Measurements from ENCODE around the gene LDLRAD4.

DNA sequence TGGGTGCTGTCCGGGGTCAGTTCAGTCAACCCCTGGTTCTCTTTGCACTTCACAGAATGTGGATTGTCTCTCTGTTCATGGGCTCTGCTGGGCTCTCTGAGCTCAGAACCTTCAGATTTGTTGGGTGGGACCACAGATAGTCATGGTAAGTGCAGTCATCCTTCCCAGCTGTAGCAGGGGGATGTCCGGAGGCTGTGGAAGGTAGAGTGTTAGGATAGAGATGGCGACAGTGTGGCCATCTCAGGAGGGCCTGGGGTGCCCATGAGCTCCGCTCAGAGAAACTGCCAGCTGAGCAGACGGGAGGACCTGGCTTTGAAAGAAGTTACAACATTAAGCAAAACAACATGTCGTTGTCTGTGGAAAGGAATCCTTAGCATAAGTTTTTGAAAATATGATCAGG, 358.0 kb downstream of the LDLRAD4 start:
- TF ChIP-seq POLR2AphosphoS5 (IDR thresholded peaks at IDR 0.05) (no peak), POLR2A (IDR thresholded peaks at IDR 0.05) (no peak), EP300 (IDR thresholded peaks at IDR 0.05) (no peak)
- TF ChIP-seq, protein P1, sequence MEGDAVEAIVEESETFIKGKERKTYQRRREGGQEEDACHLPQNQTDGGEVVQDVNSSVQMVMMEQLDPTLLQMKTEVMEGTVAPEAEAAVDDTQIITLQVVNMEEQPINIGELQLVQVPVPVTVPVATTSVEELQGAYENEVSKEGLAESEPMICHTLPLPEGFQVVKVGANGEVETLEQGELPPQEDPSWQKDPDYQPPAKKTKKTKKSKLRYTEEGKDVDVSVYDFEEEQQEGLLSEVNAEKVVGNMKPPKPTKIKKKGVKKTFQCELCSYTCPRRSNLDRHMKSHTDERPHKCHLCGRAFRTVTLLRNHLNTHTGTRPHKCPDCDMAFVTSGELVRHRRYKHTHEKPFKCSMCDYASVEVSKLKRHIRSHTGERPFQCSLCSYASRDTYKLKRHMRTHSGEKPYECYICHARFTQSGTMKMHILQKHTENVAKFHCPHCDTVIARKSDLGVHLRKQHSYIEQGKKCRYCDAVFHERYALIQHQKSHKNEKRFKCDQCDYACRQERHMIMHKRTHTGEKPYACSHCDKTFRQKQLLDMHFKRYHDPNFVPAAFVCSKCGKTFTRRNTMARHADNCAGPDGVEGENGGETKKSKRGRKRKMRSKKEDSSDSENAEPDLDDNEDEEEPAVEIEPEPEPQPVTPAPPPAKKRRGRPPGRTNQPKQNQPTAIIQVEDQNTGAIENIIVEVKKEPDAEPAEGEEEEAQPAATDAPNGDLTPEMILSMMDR (IDR thresholded peaks at IDR 0.05): no peak

Measured in upper lobe of left lung (tissue), 4 donors.